Right lobe of liver (tissue), 4 donors: Measurements from ENCODE around the gene MED12L.

ENCODE experiments used
- POLR2A ChIP-seq: fragments of 450-650 bp; IDR thresholded peaks from one replicate; pipeline ENCODE4 v1.6.1; 2017; ENCODE audit warnings: antibody characterized with exemption, mild to moderate bottlenecking
- TF ChIP-seq, protein P1 (sequence below), 4 donors: fragments of 200-600 bp in 3 of 4; fragments of 450-650 bp in 1 of 4; IDR thresholded peaks; one replicate each; pipeline versions ENCODE4 v1.5.1 to v1.8.0; 2016 to 2022; ENCODE audit warnings: antibody characterized with exemption in 4 of 4, mild to moderate bottlenecking in 2 of 4
- donor health status: DM: no; HTN: no; CAD: no.
- donor health status: DM: no; HTN: no; CAD: no.
- donor health status: DM: no; HTN: yes; CAD: no.

DNA sequence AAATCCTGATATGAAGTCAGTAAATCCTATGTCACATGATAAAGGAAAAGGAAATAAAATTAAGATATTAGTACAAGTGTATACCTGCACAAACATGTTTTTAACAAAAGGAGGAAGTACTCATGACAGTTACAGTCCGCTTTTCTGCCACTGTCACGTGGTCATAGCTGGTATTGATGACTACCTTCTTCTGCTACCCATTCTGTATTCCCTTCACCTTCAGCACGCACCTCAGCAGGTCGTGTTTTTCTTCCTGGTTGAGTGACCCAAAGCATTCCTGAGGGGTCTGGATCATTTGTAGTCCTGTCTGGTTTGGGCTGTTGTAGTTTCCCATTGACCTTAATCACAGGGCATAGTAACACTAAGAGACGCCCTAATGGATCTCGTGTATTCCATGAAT lies 334.3 kb downstream of the MED12L start:
- TF ChIP-seq, protein P1, sequence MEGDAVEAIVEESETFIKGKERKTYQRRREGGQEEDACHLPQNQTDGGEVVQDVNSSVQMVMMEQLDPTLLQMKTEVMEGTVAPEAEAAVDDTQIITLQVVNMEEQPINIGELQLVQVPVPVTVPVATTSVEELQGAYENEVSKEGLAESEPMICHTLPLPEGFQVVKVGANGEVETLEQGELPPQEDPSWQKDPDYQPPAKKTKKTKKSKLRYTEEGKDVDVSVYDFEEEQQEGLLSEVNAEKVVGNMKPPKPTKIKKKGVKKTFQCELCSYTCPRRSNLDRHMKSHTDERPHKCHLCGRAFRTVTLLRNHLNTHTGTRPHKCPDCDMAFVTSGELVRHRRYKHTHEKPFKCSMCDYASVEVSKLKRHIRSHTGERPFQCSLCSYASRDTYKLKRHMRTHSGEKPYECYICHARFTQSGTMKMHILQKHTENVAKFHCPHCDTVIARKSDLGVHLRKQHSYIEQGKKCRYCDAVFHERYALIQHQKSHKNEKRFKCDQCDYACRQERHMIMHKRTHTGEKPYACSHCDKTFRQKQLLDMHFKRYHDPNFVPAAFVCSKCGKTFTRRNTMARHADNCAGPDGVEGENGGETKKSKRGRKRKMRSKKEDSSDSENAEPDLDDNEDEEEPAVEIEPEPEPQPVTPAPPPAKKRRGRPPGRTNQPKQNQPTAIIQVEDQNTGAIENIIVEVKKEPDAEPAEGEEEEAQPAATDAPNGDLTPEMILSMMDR (IDR thresholded peaks at IDR 0.05) = no peak
- no peak for TF ChIP-seq POLR2A
